Effector memory CD4-positive, alpha-beta T cell (primary cell): ENCODE measurements around the gene SDHA.

Source experiments
- DNase-seq, 3 donors: peaks; one replicate each; pipeline ENCODE4 v3.0.0-alpha.2; 2020
- H3K27ac ChIP-seq: 2 replicates; pipeline ENCODE4 v1.7.0; 2013; ENCODE audit warnings: mild to moderate bottlenecking, low read length, moderate library complexity; ENCODE audit not compliant: insufficient read depth, poor library complexity, severe bottlenecking
- H3K27me3 ChIP-seq: replicated peaks from 2 replicates; pipeline ENCODE4 v1.7.0; 2013; ENCODE audit warnings: mild to moderate bottlenecking, low read length; ENCODE audit not compliant: insufficient read depth, control insufficient read depth, poor library complexity, severe bottlenecking
- H3K36me3 ChIP-seq: 2 replicates; pipeline ENCODE4 v1.7.0; 2013; ENCODE audit warnings: mild to moderate bottlenecking, low read length, moderate library complexity; ENCODE audit not compliant: control insufficient read depth, insufficient read depth
- H3K4me1 ChIP-seq: 2 replicates; pipeline ENCODE4 v1.7.0; 2013; ENCODE audit warnings: low read length, mild to moderate bottlenecking; ENCODE audit not compliant: control insufficient read depth, insufficient read depth, poor library complexity, severe bottlenecking
- H3K4me3 ChIP-seq: 2 replicates; pipeline ENCODE4 v1.7.0; 2013; ENCODE audit warnings: low read length, low read depth, mild to moderate bottlenecking; ENCODE audit not compliant: insufficient read depth, poor library complexity, severe bottlenecking
- H3K9me3 ChIP-seq: 2 replicates; pipeline ENCODE4 v1.7.0; 2013; ENCODE audit warnings: mild to moderate bottlenecking, low read length, moderate library complexity; ENCODE audit not compliant: control insufficient read depth

The SDHA gene

DNA sequence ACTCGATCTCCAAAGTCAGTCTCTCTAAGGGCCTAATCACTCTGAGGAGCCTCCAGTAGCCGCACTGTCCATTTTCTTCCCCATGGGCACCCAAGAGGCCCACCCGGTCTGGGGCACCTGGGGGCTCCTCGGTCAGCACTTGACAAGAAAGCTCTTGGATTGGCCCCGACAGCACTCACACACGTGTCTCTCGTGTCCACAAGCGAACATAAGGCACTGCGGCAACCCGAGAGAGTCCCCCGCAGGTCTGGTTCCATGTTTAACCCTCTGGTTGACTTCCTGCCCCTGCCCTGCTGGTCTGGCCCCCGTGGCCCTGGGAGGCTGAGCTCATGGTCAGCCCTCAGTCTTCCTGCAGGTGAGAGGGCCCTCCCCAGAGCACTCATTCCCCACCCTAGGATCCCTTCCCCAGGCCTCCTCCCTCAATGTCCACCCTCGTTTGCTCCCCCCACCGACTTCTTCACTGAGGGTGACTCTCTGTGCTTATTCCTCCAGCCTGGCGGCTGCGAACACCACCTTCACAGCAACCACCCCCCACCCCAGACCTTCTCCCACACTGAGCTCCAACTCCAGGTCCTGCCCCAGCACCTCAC, 43.1 kb upstream of the SDHA start:
- Histone ChIP-seq H3K36me3 (no peaks in the 10 kb centered on the region), H3K27ac (no peak overlapping the region), H3K9me3 (no peaks in the 10 kb centered on the region), H3K27me3 (no peaks in the 10 kb centered on the region), H3K4me1 (no peaks in the 10 kb centered on the region), H3K4me3 (no peak overlapping the region)
- no peak for DNase-seq

DNA sequence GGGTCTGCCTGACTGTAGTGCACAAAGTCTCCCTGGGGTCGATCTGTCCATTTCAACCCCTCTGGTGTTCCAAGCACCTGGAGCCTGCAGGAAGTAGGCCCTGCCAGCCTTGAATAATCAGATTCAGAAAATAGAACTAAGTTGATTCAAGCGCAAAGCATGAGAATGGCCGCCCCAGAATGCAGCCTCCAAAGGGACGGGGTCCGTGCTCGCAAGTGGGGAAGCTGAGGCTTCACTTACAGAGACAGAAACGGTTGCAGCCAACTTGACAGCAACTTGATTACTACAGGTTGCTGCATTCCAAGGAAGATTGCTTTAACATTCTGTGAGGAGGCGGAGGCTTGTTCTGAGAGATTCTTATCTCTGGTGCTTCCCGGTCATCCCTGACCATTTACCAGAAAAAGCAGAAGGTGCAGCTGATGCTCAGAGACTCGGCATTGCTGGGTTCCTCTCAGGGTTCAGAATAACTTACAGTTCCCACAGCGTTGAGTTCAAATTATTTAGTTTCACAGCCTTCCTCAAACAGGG, 41.8 kb upstream of the SDHA start:
- H3K27me3 ChIP-seq: no peaks in the 10 kb centered on the region
- no peak overlapping the region for H3K4me3 ChIP-seq
- no peaks in the 10 kb centered on the region for H3K36me3 ChIP-seq
- no peak overlapping the region for H3K27ac ChIP-seq
- no peaks in the 10 kb centered on the region for H3K4me1 ChIP-seq
- H3K9me3 ChIP-seq: no peaks in the 10 kb centered on the region
- no peak for DNase-seq

DNA sequence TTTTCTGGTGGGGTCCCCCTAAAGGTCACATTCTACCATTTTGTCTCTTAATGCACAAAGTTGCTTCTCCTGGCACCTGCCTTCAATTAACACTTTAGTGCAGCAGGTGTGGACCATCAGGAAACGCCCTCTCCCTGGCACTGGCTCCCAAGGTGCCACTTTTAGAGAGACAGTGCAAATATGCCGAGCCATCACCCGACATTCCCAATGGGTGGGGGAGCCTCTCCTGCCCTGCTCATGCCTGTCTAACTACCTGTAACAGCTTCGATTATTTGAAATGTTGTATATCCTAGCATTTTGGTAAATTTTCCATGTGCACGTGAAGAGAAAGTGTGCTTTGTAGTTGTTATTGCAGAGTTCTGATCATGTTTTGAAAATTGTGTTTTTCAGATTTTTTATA, 40.0 kb upstream of the SDHA start:
- Histone ChIP-seq H3K36me3 (no peaks in the 10 kb centered on the region), H3K4me1 (no peaks in the 10 kb centered on the region), H3K9me3 (no peaks in the 10 kb centered on the region), H3K4me3 (no peak overlapping the region), H3K27ac (no peak overlapping the region), H3K27me3 (no peaks in the 10 kb centered on the region)
- DNase-seq: no peak

DNA sequence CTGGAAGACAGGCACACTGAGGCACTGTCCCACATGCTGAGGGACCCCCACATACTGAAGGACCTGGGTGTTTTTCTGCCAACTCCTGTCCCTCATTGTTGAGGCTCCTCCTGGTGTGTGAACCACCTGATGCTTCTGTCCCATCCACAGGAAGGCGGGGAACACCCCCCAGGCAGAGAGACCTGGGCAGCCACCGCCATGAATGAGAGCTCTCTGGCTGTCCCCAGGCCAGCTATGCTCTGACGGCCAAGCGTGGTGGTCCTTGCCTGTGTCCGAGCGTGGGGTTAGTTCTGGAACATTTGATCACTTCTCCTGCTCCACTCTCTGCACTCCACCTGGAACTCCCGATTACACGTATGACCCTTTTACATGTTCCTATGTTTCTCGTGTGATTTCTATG, 38.7 kb upstream of the SDHA start:
- no peak overlapping the region for H3K4me3 ChIP-seq
- DNase-seq: no peak
- H3K4me1 ChIP-seq: no peaks in the 10 kb centered on the region
- H3K36me3 ChIP-seq: no peaks in the 10 kb centered on the region
- no peaks in the 10 kb centered on the region for H3K27me3 ChIP-seq
- H3K9me3 ChIP-seq: no peaks in the 10 kb centered on the region
- H3K27ac ChIP-seq: no peak overlapping the region

DNA sequence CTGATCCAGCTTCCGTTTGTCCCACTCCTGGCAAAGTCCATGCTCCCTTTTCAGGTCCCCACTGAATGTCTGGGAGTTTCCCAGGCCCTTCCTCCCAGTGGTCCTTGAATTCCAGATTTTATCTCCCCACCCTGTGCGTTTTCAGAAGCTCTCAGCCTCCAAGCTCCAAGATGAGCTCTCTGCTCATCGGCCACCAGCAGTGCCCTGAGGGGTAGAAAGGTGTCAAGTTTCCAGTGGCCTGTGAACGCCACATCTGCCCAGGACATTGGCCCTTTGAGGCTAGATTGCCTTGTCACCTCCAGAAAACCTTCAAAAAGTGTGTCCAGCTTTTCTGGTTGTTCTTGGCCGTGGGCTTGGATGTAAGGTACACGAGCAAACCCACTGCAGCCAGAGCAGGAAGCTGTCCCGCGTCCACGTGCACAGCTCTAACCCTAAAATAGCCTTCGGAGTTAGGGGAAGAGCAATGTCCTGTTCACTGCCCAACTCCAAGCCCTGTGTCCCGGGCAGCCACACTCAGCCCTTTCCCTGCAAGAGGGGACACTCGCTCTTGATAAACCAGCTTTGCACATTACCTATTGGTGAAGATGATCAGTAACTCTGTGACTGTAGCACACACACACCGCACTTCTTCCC, 37.7 kb upstream of the SDHA start:
- Histone ChIP-seq H3K9me3 (no peaks in the 10 kb centered on the region), H3K36me3 (no peaks in the 10 kb centered on the region), H3K27me3 (no peaks in the 10 kb centered on the region), H3K4me1 (no peaks in the 10 kb centered on the region), H3K27ac (no peak overlapping the region), H3K4me3 (no peak overlapping the region)
- DNase-seq: no peak

DNA sequence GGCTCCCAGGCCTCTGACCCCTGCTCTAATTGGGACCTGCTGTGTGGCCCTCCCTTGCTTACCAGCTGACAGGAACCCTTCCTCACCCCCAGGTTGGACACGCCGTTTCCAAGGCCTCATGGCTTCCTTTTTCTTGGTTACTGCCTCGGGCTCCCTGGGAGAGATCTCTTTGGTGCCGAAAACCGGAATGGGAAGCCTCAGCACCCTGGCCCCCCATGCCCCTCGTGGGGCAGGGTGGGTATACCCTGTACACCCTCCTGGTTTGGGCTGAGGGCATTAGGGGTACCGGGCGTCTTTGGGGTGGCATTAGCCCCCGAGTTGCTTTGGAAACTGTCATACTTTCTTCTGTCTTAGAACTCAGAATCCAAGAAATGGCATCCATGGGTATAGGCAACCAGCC, 37.0 kb upstream of the SDHA start:
- no peaks in the 10 kb centered on the region for H3K36me3 ChIP-seq
- no peaks in the 10 kb centered on the region for H3K9me3 ChIP-seq
- no peak overlapping the region for H3K4me3 ChIP-seq
- H3K27me3 ChIP-seq: no peaks in the 10 kb centered on the region
- no peak overlapping the region for H3K27ac ChIP-seq
- DNase-seq: no peak
- no peaks in the 10 kb centered on the region for H3K4me1 ChIP-seq

DNA sequence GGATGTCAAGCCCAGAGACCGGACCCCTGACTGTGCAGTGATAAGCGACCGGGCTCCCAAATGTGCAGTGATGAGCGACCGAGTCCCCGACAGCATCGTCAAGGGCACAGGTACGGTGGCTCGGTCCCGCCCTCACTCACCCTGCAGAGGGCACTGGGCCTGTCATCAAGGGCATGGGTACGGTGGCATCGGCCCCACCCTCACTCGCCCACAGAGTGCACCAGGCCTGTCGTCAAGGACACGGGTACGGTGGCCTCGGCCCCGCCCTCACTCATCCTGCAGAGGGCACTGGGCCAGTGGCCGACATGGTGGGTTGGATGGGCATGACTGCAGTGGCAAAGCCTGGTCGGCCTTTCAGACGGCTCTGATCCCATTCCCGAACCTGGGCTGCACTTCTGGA, 36.6 kb upstream of the SDHA start:
- Histone ChIP-seq H3K27me3 (no peaks in the 10 kb centered on the region), H3K4me3 (no peak overlapping the region), H3K27ac (no peak overlapping the region), H3K9me3 (no peaks in the 10 kb centered on the region), H3K36me3 (no peaks in the 10 kb centered on the region), H3K4me1 (no peaks in the 10 kb centered on the region)
- DNase-seq: no peak

DNA sequence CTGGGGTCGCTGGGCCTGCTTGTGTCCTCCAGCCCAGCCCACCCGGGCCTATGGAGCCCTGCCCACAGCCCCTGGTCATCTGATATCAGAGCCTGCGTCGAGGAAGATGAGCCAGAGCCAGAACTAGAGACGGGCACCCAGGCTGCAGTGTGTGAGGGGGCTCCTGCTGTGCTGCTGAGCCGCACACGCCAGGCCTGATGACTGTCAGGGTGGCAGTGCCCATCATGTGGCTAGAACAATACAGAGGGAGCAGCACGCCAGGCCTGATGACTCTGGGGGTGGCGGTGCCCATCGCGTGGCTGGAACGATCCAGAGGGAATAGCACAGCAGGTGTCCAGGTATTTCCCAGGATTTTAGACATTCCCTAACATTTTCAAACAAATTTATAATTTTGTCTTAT, 36.0 kb upstream of the SDHA start:
- no peaks in the 10 kb centered on the region for H3K36me3 ChIP-seq
- H3K4me1 ChIP-seq: no peaks in the 10 kb centered on the region
- no peak overlapping the region for H3K27ac ChIP-seq
- DNase-seq: no peak
- H3K27me3 ChIP-seq: no peaks in the 10 kb centered on the region
- no peaks in the 10 kb centered on the region for H3K9me3 ChIP-seq
- H3K4me3 ChIP-seq: no peak overlapping the region

DNA sequence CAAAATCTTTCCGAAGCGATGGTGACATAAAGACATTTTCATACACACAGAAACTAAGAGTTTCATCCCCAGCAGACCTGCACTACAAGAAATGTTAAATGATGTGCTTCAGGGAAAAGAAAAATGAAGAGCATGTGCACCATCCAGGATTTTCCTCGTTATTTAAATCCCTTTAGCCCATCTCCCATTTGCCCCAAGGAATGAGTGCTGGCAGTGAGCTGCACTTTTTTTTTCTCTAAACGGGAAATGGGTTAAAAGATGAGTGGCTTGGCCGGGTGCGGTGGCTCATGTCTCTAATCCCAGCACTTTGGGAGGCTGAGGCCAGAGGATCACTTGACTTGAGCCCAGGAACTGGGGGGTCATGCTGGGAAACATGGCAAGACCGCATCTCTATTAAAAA, 33.6 kb upstream of the SDHA start:
- Histone ChIP-seq H3K4me1 (peaks cover 3% of the 10 kb centered on the region), H3K27me3 (no peaks in the 10 kb centered on the region), H3K9me3 (no peaks in the 10 kb centered on the region), H3K27ac (no peak overlapping the region), H3K4me3 (no peak overlapping the region), H3K36me3 (no peaks in the 10 kb centered on the region)
- DNase-seq: no peak

DNA sequence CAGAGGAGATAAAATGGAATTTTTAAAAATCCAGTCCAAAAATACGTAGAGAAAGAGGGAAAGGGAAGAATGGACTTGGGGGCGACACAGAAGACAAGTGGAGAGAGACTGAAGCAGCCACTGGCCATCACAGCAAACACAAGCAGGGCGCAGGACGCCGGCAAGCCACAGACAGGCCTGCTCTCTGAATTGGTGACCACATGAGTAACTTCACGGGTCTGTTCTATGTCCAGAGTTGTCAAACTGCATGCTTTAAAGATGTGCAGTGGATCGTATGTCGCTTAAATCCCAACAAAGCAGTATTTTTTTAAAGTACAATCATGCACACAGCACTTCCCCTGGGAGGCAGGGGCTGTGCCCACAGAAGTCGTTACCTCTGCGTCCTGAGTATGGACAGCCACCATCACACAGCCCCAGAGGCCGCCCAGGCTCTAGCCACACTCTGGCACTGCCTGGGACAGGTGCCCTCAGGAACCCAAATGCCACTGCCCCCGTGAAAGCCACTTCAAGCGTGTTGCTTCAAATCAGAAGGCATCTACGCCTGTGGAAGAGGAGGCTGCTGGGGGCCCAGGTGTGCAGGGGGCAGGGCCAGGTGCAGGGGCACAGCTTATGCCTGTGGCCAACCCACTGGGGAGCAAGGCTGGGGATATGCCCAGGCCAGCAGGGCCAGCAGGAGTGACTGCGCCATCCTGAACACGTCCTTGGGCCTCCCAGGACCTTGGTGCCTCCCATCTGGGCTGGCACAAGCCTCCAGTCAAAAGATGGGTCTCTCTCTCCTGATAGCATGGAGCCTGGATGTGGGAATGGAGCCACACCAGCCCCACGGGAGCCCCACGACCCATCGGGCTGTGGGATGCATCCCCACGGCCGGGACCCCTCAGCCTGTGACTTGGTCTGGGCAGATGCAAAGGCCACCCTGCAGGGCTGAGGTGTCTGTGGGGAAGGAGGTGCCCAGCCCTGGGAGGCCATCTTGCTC, 32.7 kb upstream of the SDHA start:
- H3K27me3 ChIP-seq: no peaks in the 10 kb centered on the region
- no peak for DNase-seq
- H3K9me3 ChIP-seq: no peaks in the 10 kb centered on the region
- H3K4me1 ChIP-seq: peaks cover 3% of the 10 kb centered on the region
- H3K36me3 ChIP-seq: no peaks in the 10 kb centered on the region
- H3K4me3 ChIP-seq: no peak overlapping the region
- H3K27ac ChIP-seq: no peak overlapping the region
